Endothelial cell of umbilical vein (primary cell): ENCODE data around the gene PNCK.

Experiments
- CTCF ChIP-seq, 2 donors: IDR thresholded peaks; 1 replicate in 1 of 2; 2 replicates in 1 of 2; pipeline ENCODE4 v1.5.1; 2011; ENCODE audit warnings: low read length in 2 of 2, mild to moderate bottlenecking in 2 of 2, moderate library complexity in 2 of 2, control low read depth in 1 of 2, inconsistent platforms in 1 of 2, low read depth in 1 of 2; ENCODE audit not compliant: insufficient read depth in 1 of 2; ENCODE audit errors: extremely low read depth in 1 of 2
- EZH2 ChIP-seq: IDR thresholded peaks from 2 replicates; pipeline ENCODE4 v1.6.1; 2012; ENCODE audit warnings: borderline replicate concordance, low read depth, mild to moderate bottlenecking, moderate library complexity, low read length, inconsistent platforms; ENCODE audit not compliant: severe bottlenecking
- FOS ChIP-seq: IDR thresholded peaks from 2 replicates; pipeline ENCODE4 v1.6.1; 2011; ENCODE audit warnings: mild to moderate bottlenecking, low read length, moderate library complexity, borderline replicate concordance; ENCODE audit not compliant: insufficient read depth
- GATA2 ChIP-seq: IDR thresholded peaks from 2 replicates; pipeline ENCODE4 v1.7.0; 2011; ENCODE audit warnings: low read depth, mild to moderate bottlenecking, moderate library complexity, mixed read lengths, low read length; ENCODE audit not compliant: insufficient read length, insufficient read depth
- JUN ChIP-seq: IDR thresholded peaks from 2 replicates; pipeline ENCODE4 v1.6.1; 2011; ENCODE audit warnings: borderline replicate concordance, low read depth; ENCODE audit not compliant: insufficient read length, insufficient read depth
- MAX ChIP-seq: IDR thresholded peaks from 2 replicates; pipeline ENCODE4 v1.6.1; 2011; ENCODE audit not compliant: insufficient read depth, insufficient read length
- MYC ChIP-seq: IDR thresholded peaks from one replicate; pipeline ENCODE4 v1.6.1; 2011; ENCODE audit warnings: mild to moderate bottlenecking, low read depth, low read length
- POLR2A ChIP-seq: IDR thresholded peaks from 2 replicates; pipeline ENCODE4 v1.6.1; 2012; ENCODE audit warnings: low read depth, mild to moderate bottlenecking, control low read depth, low read length
- POLR2AphosphoS5 ChIP-seq: IDR thresholded peaks from 2 replicates; pipeline ENCODE4 v1.6.1; 2012; ENCODE audit warnings: low read depth, mild to moderate bottlenecking, control low read depth, low read length, moderate library complexity; ENCODE audit not compliant: insufficient read depth

GRCh38 chrX:153624196-153625091 lies 49.2 kb downstream of the PNCK start:
- TF ChIP-seq CTCF (IDR thresholded peaks at IDR 0.05; ENCODE audit: extremely low read depth in 1 of 2, insufficient read depth in 1 of 2, low read depth in 1 of 2, low read length in 2 of 2) = no peak
- no peak for TF ChIP-seq POLR2A
- TF ChIP-seq EZH2 = no peak
- TF ChIP-seq MAX = no peak
- no peak for TF ChIP-seq POLR2AphosphoS5
- TF ChIP-seq MYC = no peak
- no peak for TF ChIP-seq GATA2
- TF ChIP-seq JUN = no peak
- no peak for TF ChIP-seq FOS
